SH-SY5Y (cell line): Measurements from ENCODE around the gene ZSCAN21.

Experiments
- GATA2 ChIP-seq: IDR thresholded peaks from 2 replicates; pipeline ENCODE4 v1.6.1; 2011; ENCODE audit warnings: mild to moderate bottlenecking, low read depth, low read length
- GATA3 ChIP-seq: IDR thresholded peaks from 2 replicates; pipeline ENCODE4 v1.6.1; 2011; ENCODE audit warnings: low read depth, mild to moderate bottlenecking, low read length, moderate library complexity

DNA sequence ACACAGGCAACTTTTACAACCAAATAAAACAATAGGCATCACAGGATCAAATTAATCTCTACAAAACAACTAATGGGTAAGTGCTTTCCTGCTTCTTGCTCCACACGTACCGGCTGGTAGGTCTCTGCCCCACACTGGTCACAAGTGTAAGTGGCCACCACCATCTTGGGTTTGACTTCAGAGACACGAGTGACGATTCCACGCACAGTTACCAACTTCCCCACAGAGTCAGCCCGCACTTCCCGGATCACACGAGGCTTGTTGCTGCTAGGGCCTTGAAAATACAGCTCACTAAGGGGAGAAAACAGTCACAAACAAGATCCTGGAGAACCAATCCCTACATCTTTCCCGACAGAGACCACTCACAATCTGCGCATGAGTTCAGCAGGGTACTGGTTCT lies 49.3 kb downstream of the ZSCAN21 start:
- TF ChIP-seq GATA2, result no peak
- no peak for TF ChIP-seq GATA3
